ENCODE results near the gene DHX16. TPM values are rescaled to one million over a fixed set of nuclear protein-coding genes. Genes with fewer than 3 reads are reported as not detected.
A peak's percentile ranks its signal among the peaks of the same experiment; 100 is the strongest.

DHX16 gene
- total and polyA plus RNA-seq, 9 of the 15 experiments (the other 6 are each of a cell fraction or from before 2014, with no cell fraction given) = 14.6 to 66.1 (median 47.5) TPM

DNA sequence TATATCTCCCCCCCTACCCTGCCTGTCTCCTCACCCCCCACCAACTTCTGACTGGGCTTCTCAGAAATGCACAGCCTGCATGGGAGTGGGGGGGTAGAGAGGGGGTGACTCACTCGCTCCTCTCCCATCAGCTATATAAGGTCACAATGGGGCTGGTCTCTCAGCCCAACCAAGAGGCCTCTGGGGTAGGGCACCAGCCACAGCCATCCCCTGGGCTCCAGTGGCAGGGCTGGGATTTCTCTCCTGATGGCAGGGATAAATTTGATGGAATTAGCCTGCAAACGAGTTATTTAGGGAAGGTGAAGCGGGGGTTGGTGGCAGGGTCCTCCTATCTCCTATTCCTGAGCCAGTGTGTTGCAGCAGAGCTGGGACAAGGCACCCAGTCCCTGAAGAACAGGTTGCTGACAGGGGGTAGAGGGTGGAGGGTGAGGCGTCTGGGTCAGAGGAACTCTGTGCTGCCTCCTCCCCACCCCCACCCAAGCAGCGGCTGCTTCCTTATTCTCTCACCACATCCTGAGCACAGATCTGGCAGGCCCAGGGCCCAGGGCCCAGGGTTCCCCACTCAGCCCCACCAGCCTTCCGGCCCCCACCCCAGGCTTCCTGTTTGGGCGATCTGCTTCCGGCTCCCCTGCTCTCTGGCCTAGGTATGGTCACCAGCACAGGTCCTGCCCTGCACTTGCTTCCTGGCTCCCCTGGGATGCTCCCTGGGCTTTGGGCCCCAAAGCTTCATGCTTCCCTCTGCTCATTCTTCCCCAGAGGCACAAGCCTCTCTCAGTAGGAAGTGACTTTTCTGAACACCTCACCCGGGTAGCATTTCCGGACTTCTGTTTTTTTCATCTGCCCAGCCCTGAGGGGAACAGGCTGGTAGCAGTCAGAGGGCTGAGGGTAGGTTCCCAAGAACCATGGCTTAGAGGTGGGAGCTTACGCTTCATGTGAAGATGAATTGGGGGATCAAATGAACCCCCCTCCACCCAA, 9.6 kb upstream of the DHX16 start (continued):
- TF ChIP-seq, protein P1, sequence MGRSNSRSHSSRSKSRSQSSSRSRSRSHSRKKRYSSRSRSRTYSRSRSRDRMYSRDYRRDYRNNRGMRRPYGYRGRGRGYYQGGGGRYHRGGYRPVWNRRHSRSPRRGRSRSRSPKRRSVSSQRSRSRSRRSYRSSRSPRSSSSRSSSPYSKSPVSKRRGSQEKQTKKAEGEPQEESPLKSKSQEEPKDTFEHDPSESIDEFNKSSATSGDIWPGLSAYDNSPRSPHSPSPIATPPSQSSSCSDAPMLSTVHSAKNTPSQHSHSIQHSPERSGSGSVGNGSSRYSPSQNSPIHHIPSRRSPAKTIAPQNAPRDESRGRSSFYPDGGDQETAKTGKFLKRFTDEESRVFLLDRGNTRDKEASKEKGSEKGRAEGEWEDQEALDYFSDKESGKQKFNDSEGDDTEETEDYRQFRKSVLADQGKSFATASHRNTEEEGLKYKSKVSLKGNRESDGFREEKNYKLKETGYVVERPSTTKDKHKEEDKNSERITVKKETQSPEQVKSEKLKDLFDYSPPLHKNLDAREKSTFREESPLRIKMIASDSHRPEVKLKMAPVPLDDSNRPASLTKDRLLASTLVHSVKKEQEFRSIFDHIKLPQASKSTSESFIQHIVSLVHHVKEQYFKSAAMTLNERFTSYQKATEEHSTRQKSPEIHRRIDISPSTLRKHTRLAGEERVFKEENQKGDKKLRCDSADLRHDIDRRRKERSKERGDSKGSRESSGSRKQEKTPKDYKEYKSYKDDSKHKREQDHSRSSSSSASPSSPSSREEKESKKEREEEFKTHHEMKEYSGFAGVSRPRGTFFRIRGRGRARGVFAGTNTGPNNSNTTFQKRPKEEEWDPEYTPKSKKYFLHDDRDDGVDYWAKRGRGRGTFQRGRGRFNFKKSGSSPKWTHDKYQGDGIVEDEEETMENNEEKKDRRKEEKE (IDR thresholded peaks at IDR 0.05; ENCODE audit: borderline replicate concordance in 1 of 2, control insufficient read depth in 1 of 2, low read depth in 2 of 2, low read length in 1 of 2) = 0 out of 4 replicates have a peak, but pooled peaks of 1 of the 2 experiments have one; percentile 53
- TF ChIP-seq ZNF41 (CRISPR knock-in tag; conservative IDR thresholded peaks at IDR 0.05) (no peak), ZNF444 (CRISPR knock-in tag; IDR thresholded peaks at IDR 0.05) (no peak), XRCC5 (IDR thresholded peaks at IDR 0.05; ENCODE audit: low read depth, low read length) (peak; percentile 17; the same call in 1 of the 2 replicates), NR2C2 (CRISPR knock-in tag; IDR thresholded peaks at IDR 0.05) (0 out of 2 replicates have a peak, but pooled peaks have one; percentile 56), NR2C2 (tag; IDR thresholded peaks at IDR 0.05) (peak; percentile 91), BRCA1 (IDR thresholded peaks at IDR 0.05) (no peak), BRCA1 (CRISPR knock-in tag; IDR thresholded peaks at IDR 0.05) (no peak), ZNF121 (CRISPR knock-in tag; conservative IDR thresholded peaks at IDR 0.05) (no peak), PHF8 (IDR thresholded peaks at IDR 0.05; ENCODE audit: borderline replicate concordance, low read length) (peak; percentile 42; the same call in 1 of the 2 replicates), ZNF57 (CRISPR knock-in tag; IDR thresholded peaks at IDR 0.05) (no peak), ZNF184 (CRISPR knock-in tag; IDR thresholded peaks at IDR 0.05) (no peak), PCBP2 (IDR thresholded peaks at IDR 0.05; ENCODE audit: low read depth, low read length, poor library complexity, severe bottlenecking) (no peak), MYC (IDR thresholded peaks at IDR 0.05; ENCODE audit: low read depth, low read length) (no peak; the same call in 1 of the 2 replicates), MYC (CRISPR knock-in tag; IDR thresholded peaks at IDR 0.05; ENCODE audit: borderline replicate concordance, low read depth) (no peak), CC2D1A (IDR thresholded peaks at IDR 0.05) (no peak; the same call in 1 of the 2 replicates), NBN (IDR thresholded peaks at IDR 0.05; ENCODE audit: low read depth) (no peak; the same call in 1 of the 2 replicates), LCOR (CRISPR knock-in tag; IDR thresholded peaks at IDR 0.05) (no peak; the same call in 1 of the 2 replicates), DMBX1 (CRISPR knock-in tag; IDR thresholded peaks at IDR 0.05; ENCODE audit: borderline replicate concordance) (peak; percentile 6; the same call in 1 of the 2 replicates)
- TF ChIP-seq, protein P2, sequence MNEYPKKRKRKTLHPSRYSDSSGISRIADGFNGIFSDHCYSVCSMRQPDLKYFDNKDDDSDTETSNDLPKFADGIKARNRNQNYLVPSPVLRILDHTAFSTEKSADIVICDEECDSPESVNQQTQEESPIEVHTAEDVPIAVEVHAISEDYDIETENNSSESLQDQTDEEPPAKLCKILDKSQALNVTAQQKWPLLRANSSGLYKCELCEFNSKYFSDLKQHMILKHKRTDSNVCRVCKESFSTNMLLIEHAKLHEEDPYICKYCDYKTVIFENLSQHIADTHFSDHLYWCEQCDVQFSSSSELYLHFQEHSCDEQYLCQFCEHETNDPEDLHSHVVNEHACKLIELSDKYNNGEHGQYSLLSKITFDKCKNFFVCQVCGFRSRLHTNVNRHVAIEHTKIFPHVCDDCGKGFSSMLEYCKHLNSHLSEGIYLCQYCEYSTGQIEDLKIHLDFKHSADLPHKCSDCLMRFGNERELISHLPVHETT (CRISPR knock-in tag; conservative IDR thresholded peaks at IDR 0.05 in 1 of 2, IDR thresholded peaks at IDR 0.05 in 1 of 2) = no peak
- TF ChIP-seq, protein P3, sequence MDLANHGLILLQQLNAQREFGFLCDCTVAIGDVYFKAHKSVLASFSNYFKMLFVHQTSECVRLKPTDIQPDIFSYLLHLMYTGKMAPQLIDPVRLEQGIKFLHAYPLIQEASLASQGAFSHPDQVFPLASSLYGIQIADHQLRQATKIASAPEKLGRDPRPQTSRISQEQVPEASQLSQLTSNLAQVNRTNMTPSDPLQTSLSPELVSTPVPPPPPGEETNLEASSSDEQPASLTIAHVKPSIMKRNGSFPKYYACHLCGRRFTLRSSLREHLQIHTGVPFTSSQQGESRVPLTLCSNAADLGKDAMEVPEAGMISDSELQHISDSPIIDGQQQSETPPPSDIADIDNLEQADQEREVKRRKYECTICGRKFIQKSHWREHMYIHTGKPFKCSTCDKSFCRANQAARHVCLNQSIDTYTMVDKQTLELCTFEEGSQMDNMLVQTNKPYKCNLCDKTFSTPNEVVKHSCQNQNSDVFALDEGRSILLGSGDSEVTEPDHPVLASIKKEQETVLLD (IDR thresholded peaks at IDR 0.05) = 0 out of 2 replicates have a peak, but pooled peaks have one; percentile 35

Data from K562 (cell line).